B cell (primary cell): Measurements from ENCODE around the gene ROM1. TPM values are rescaled to one million over a fixed set of nuclear protein-coding genes. Genes with fewer than 3 reads are reported as not detected.
A peak's percentile ranks its signal among the peaks of the same experiment; 100 is the strongest.

ENCODE experiments used
- ATAC-seq: fragments of 200-7000 bp; cut with Tn5 transposase; one replicate; pipeline ENCODE4 v1.10.0; 2021; ENCODE audit warnings: low read depth, mild to moderate bottlenecking, moderate number of reproducible peaks, moderate library complexity
- CTCF ChIA-PET: fragments of 350-600 bp; sonication (Branson Sonifier 250); formaldehyde crosslinking; loops from one replicate; lab custom pipeline; 2021; ENCODE audit warnings: antibody characterized with exemption, inconsistent platforms; lab: Charles Lee
- POLR2A ChIA-PET: fragments of 350-600 bp; sonication (Branson Sonifier 250); formaldehyde crosslinking; loops from one replicate; lab custom pipeline; 2021; ENCODE audit warnings: antibody characterized with exemption; lab: Charles Lee
- DNase-seq: peaks from one replicate; pipeline ENCODE4 v3.0.0; 2013
- H2AFZ ChIP-seq: 2 replicates; pipeline ENCODE4 v1.6.1; 2012; ENCODE audit warnings: mild to moderate bottlenecking, low read depth, low read length; ENCODE audit not compliant: insufficient read depth, poor library complexity, severe bottlenecking
- H3K27ac ChIP-seq, 2 donors: 1 replicate in 1 of 2; 2 replicates in 1 of 2; pipeline ENCODE4 v1.5.1; 2012 to 2013; ENCODE audit warnings: low read length in 2 of 2, mild to moderate bottlenecking in 2 of 2, moderate library complexity in 1 of 2
- H3K27me3 ChIP-seq, 4 experiments: fragments of 200-600 bp in 1 of 4; sonication (generic) in 1 of 4; replicated peaks in 1 of 4; 1 replicate in 2 of 4; 2 replicates in 2 of 4; pipeline versions ENCODE4 v1.6.1 to v1.7.0; 2013 to 2016; ENCODE audit warnings: low read length in 3 of 4, mild to moderate bottlenecking in 2 of 4, mixed read lengths in 1 of 4, moderate library complexity in 1 of 4; ENCODE audit not compliant: insufficient read depth in 4 of 4, control insufficient read depth in 3 of 4; ENCODE audit errors: control extremely low read depth in 1 of 4
- H3K36me3 ChIP-seq, 2 experiments: replicated peaks in 1 of 2; 1 replicate in 1 of 2; 2 replicates in 1 of 2; pipeline versions ENCODE4 v1.6.1 to v1.7.1; 2013; ENCODE audit warnings: low read length in 1 of 2; ENCODE audit not compliant: insufficient read depth in 2 of 2, control insufficient read depth in 1 of 2; ENCODE audit errors: control extremely low read depth in 1 of 2, extremely low read depth in 1 of 2
- H3K4me1 ChIP-seq, 2 donors: fragments of 200-600 bp in 1 of 2; sonication (generic) in 1 of 2; 1 replicate in 1 of 2; 2 replicates in 1 of 2; pipeline versions ENCODE4 v1.5.1 to v1.6.1; 2013 to 2017; ENCODE audit warnings: low read length in 2 of 2; ENCODE audit not compliant: control insufficient read depth in 2 of 2, insufficient read depth in 2 of 2
- H3K4me2 ChIP-seq: replicated peaks from 2 replicates; pipeline ENCODE3; 2012; ENCODE audit warnings: mild to moderate bottlenecking, low read depth, low read length; ENCODE audit not compliant: poor library complexity, severe bottlenecking
- H3K4me3 ChIP-seq, 5 experiments: fragments of 200-600 bp in 1 of 5; sonication (generic) in 1 of 5; 1 replicate in 3 of 5; 2 replicates in 2 of 5; pipeline versions ENCODE4 v1.5.1 to v1.7.0; 2011 to 2016; ENCODE audit warnings: low read length in 4 of 5, mild to moderate bottlenecking in 4 of 5, low read depth in 2 of 5, control low read depth in 1 of 5, moderate library complexity in 1 of 5; ENCODE audit not compliant: insufficient read depth in 1 of 5; ENCODE audit errors: control extremely low read depth in 1 of 5, extremely low read depth in 1 of 5
- H3K79me2 ChIP-seq: fragments of 200-600 bp; sonication (generic); one replicate; pipeline ENCODE4 v1.6.0; 2016; ENCODE audit warnings: low read length; ENCODE audit not compliant: control insufficient read depth, insufficient read depth
- H3K9ac ChIP-seq: fragments of 200-600 bp; sonication (generic); 2 replicates; pipeline ENCODE4 v1.6.1; 2017; ENCODE audit warnings: mild to moderate bottlenecking, low read length, moderate library complexity
- H3K9me3 ChIP-seq, 3 donors: one replicate each; pipeline versions ENCODE4 v1.6.1 to v1.7.1; 2013; ENCODE audit warnings: low read length in 2 of 3; ENCODE audit not compliant: control insufficient read depth in 2 of 3, insufficient read depth in 1 of 3; ENCODE audit errors: control extremely low read depth in 1 of 3
- H4K20me1 ChIP-seq: 2 replicates; pipeline ENCODE4 v1.6.0; 2012; ENCODE audit warnings: mild to moderate bottlenecking, low read length; ENCODE audit not compliant: insufficient read depth, control insufficient read depth, poor library complexity, severe bottlenecking
- H3K27ac Mint-ChIP-seq: one replicate; pipeline ENCODE4 v1.8.0; 2021; ENCODE audit warnings: mixed read lengths
- H3K27me3 Mint-ChIP-seq: one replicate; pipeline ENCODE4 v1.8.0; 2021; ENCODE audit warnings: mixed read lengths
- H3K4me1 Mint-ChIP-seq: one replicate; pipeline ENCODE4 v1.8.0; 2021; ENCODE audit warnings: mixed read lengths
- H3K4me3 Mint-ChIP-seq: one replicate; pipeline ENCODE4 v1.8.0; 2021; ENCODE audit warnings: mixed read lengths
- H3K9me3 Mint-ChIP-seq: one replicate; pipeline ENCODE4 v1.8.0; 2022; ENCODE audit warnings: mixed read lengths; ENCODE audit not compliant: insufficient read depth
- EZH2 ChIP-seq: IDR thresholded peaks from 2 replicates; pipeline ENCODE4 v1.6.1; 2012; ENCODE audit warnings: borderline replicate concordance, low read depth, mild to moderate bottlenecking, moderate library complexity, low read length; ENCODE audit not compliant: insufficient read depth, poor library complexity, severe bottlenecking
- WGBS: methylation state at CpG from one replicate; pipeline ENCODE4 v1.1.5; 2013; ENCODE audit warnings: missing lambda C conversion rate; ENCODE audit not compliant: insufficient coverage; 5-methylcytosine and 5-hydroxymethylcytosine counted together
- intact Hi-C: fragments of 100-400 bp; cut with micrococcal nuclease; formaldehyde crosslinking; loops from one replicate; pipeline ENCODE4 v1.10.0; 2022
- polyA plus RNA-seq: library from polyadenylated mRNA; depleted of rRNA; stranded (reverse); fragments of >200 nt; gene quantifications from 2 replicates; pipeline ENCODE4 v1.2.3, GENCODE V29; 2012
- total RNA-seq, 2 donors: library from RNA; stranded (reverse); fragments of 120-200 nt in 1 of 2; gene quantifications; 1 replicate in 1 of 2; 2 replicates in 1 of 2; pipeline versions ENCODE4 v1.2.3 to v1.2.4, GENCODE V29; 2013 to 2022
- TF ChIP-seq, protein P1 (sequence below): fragments of 200-600 bp; IDR thresholded peaks from one replicate; pipeline ENCODE4 v1.8.0; 2022; ENCODE audit warnings: antibody characterized with exemption, mild to moderate bottlenecking

Gene ROM1
- total and polyA plus RNA-seq, 2 donors (not counting 1 experiment from before 2014, with no cell fraction given), result 1.3 to 2.0 TPM

DNA sequence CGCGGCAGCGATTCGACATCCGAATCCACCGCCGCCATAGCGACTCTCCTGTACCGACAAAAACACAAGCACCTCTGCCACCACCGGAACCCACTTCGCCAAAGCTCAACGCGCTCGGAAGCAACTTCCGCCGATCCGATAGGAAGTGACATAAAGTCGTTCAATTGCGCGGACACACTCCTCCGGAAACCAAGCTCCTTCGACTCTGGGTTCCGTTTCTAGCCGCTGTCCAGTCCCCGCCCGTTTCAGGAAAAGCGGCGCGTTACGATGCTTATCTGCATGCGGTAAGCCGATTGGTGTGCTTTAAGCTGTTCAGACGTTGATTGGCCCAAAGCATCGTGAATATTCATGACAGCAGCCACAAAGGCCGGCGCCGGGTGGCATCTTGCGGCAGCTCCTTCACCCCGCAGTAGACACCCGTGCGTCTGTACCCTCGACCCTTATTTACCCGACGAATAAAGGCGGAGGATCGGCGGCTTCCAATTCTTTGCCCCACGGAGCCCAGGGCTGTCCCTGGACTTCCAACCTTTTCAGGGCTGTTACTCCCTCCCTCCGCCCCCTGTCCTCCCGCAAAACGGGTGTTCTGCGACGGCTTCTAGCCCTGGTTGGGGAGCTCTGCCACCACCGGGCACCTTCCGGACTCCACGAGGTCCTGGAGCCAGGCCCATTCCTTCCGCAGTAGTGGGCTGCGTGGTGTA, 21.5 kb upstream of the ROM1 start, which contains the start of gene TUT1:
Gene TUT1 (minus strand): TSS at position 76 of the 698 bp plus-strand sequence. CDS start 38 bp downstream, at position 38.
- H3K27me3 ChIP-seq, result no peaks in the 10 kb centered on the region
- POLR2A ChIA-PET, result interaction anchor here (0.5 to 3.2 kb wide), 41 partner anchors 8 to 1037 kb away, joined by 3 to 63 read pairs (median 7); partner anchors contain the start of genes AHNAK, B3GAT3, BSCL2 and C11orf98
- Mint-ChIP-seq H3K27me3 (no peaks in the 10 kb centered on the region), H3K27ac (peak within 1 kb of the TSS; percentile 96), H3K9me3 (no peaks in the 10 kb centered on the region), H3K4me1 (peaks cover 43% of the 10 kb centered on the region), H3K4me3 (peak within 1 kb of the TSS; percentile 91)
- intact Hi-C loops, result loop anchor here (1.0 to 5.0 kb wide), 14 partner anchors 8 to 291 kb away; partner anchors contain the start of genes BSCL2, C11orf98, CSKMT and EML3
- peak within 1 kb of the TSS; percentile 79 for H3K9ac ChIP-seq
- H3K36me3 ChIP-seq, result peaks cover 0 to 45% of the 10 kb centered on the region in 2 experiments
- no peaks in the 10 kb centered on the region for H3K9me3 ChIP-seq
- TF ChIP-seq EZH2, result no peak
- TF ChIP-seq, protein P1, sequence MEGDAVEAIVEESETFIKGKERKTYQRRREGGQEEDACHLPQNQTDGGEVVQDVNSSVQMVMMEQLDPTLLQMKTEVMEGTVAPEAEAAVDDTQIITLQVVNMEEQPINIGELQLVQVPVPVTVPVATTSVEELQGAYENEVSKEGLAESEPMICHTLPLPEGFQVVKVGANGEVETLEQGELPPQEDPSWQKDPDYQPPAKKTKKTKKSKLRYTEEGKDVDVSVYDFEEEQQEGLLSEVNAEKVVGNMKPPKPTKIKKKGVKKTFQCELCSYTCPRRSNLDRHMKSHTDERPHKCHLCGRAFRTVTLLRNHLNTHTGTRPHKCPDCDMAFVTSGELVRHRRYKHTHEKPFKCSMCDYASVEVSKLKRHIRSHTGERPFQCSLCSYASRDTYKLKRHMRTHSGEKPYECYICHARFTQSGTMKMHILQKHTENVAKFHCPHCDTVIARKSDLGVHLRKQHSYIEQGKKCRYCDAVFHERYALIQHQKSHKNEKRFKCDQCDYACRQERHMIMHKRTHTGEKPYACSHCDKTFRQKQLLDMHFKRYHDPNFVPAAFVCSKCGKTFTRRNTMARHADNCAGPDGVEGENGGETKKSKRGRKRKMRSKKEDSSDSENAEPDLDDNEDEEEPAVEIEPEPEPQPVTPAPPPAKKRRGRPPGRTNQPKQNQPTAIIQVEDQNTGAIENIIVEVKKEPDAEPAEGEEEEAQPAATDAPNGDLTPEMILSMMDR, result no peak
- H3K27ac ChIP-seq, result peak within 1 kb of the TSS; percentile 90
- H3K4me1 ChIP-seq, result peaks cover 23 to 34% of the 10 kb centered on the region in 2 donors
- H3K79me2 ChIP-seq, result peaks cover 41% of the 10 kb centered on the region
- H3K4me3 ChIP-seq, result peak within 1 kb of the TSS; percentile 85 to 97 (median 93)
- under 1% methylated on average over 58 of the region's 58 CpGs for WGBS
- peak; percentile 89 for ATAC-seq
- H2AFZ ChIP-seq, result peak within 1 kb of the TSS; percentile 78
- peak within 1 kb of the TSS; percentile 86 for H3K4me2 ChIP-seq
- peak; percentile 99 for DNase-seq
- no peaks in the 10 kb centered on the region for H4K20me1 ChIP-seq
- CTCF ChIA-PET, result interaction anchor here (0.6 to 5.1 kb wide), 41 partner anchors 10 to 289 kb away, joined by 3 to 47 read pairs (median 5); partner anchors contain the start of genes AHNAK, B3GAT3, C11orf98 and CSKMT
